GM12878 (cell line): ENCODE measurements around the gene ACSS1.

ENCODE experiments used
- CTCF ChIP-seq, 3 experiments: IDR thresholded peaks in 2 of 3; conservative IDR thresholded peaks in 1 of 3; 2 replicates each; pipeline ENCODE4 v1.5.1; 2011; ENCODE audit warnings: low read depth in 3 of 3, low read length in 3 of 3, mild to moderate bottlenecking in 3 of 3, control low read depth in 2 of 3, moderate library complexity in 2 of 3, inconsistent platforms in 1 of 3, mixed read lengths in 1 of 3; ENCODE audit not compliant: control insufficient read depth in 2 of 3, insufficient read depth in 1 of 3; ENCODE audit errors: extremely low read depth in 1 of 3
- EZH2 ChIP-seq: IDR thresholded peaks from 2 replicates; pipeline ENCODE4 v1.6.1; 2012; ENCODE audit warnings: low read depth, mild to moderate bottlenecking, control low read depth, inconsistent platforms, low read length, borderline replicate concordance; ENCODE audit not compliant: control insufficient read depth
- FOXK2 ChIP-seq: fragments of 450-650 bp; IDR thresholded peaks from 2 replicates; pipeline ENCODE4 v1.6.1; 2017; ENCODE audit warnings: mild to moderate bottlenecking, moderate library complexity
- FOXM1 ChIP-seq: IDR thresholded peaks from 2 replicates; pipeline ENCODE4 v1.6.1; 2012; ENCODE audit warnings: low read depth, mild to moderate bottlenecking, inconsistent platforms, low read length, moderate library complexity
- GATAD2B ChIP-seq: fragments of 450-650 bp; conservative IDR thresholded peaks from 2 replicates; pipeline ENCODE4 v1.6.1; 2017; ENCODE audit warnings: low read depth, mild to moderate bottlenecking, moderate library complexity
- SREBF2 ChIP-seq: IDR thresholded peaks from 2 replicates; pipeline ENCODE4 v1.6.1; 2012; ENCODE audit warnings: mild to moderate bottlenecking, low read length
- STAT3 ChIP-seq: IDR thresholded peaks from 2 replicates; pipeline ENCODE4 v1.6.1; 2011; ENCODE audit warnings: low read depth, low read length, improper control_type of control experiment

- TF ChIP-seq SREBF2 (no peak), STAT3 (no peak), FOXM1 (no peak), GATAD2B (no peak), CTCF (IDR thresholded peaks at IDR 0.05 in 2 of 3, conservative IDR thresholded peaks at IDR 0.05 in 1 of 3; ENCODE audit: control insufficient read depth in 2 of 3, extremely low read depth in 1 of 3, insufficient read depth in 1 of 3, low read depth in 3 of 3, low read length in 3 of 3) (no peak), FOXK2 (no peak), EZH2 (no peak)
These were observed 4.0 kb upstream of the ACSS1 start for GRCh38 chr20:25061821-25062530.
